Measurements from ENCODE around the gene TMEM31.
"Not testable (repeated sequence)": the region's sequence is repeated elsewhere in the genome, so short reads cannot be mapped to it uniquely, and the experiment has no call there.

Gene TMEM31

DNA sequence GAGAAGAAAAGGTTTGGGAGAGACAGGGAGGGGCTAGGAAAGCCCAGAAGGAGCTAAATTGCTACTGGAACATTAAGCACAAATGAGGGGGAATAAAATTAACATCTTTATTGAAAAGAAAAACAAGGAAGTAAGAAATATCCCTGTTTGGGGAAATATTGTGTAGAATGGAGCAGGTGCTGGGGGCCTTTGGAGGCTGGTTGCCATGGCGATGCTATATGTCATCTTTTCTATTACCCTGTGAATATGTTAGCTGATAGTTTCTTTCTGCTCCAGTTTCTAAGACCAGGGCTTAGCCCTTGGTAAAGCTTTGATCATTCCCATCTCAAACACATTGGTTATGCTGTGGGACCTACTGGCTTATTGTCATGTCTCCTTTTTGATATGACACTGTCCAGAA lies 28.7 kb downstream of the TMEM31 start:
- DNase-seq: no peak
- Mint-ChIP-seq H3K27me3 (no peaks in the 10 kb centered on the region), H3K9me3 (no peaks in the 10 kb centered on the region), H3K27ac (no peak overlapping the region), H3K4me1 (peaks cover 2% of the 10 kb centered on the region), H3K36me3 (ENCODE audit: low read depth) (no peaks in the 10 kb centered on the region), H3K4me3 (no peak overlapping the region)
- ATAC-seq: no peak

DNA sequence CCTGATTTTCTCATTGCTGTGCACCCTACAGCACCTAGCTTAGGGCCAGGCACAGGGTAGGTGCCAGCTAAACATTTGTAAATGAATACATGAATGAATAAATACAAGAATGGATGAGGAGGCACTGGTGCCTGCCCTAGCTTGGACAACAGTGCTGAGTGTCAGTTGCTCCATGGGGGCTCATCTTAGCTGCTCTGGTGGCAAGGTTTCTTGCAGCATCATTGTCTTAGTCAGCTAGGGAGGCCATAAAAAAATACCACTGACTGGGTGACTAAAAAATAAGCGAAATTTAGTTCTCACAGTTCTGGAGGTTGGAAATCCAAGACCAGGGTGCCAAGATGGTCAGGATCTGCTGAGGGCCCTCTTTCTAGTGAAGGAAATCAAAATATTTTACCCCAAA lies 31.2 kb downstream of the TMEM31 start:
- H3K27ac Mint-ChIP-seq: no peak overlapping the region
- DNase-seq: no peak
- no peaks in the 10 kb centered on the region for H3K9me3 Mint-ChIP-seq
- no peak for ATAC-seq
- H3K36me3 Mint-ChIP-seq (ENCODE audit: low read depth): no peaks in the 10 kb centered on the region
- H3K4me3 Mint-ChIP-seq: no peak overlapping the region
- H3K27me3 Mint-ChIP-seq: no peaks in the 10 kb centered on the region
- H3K4me1 Mint-ChIP-seq: no peaks in the 10 kb centered on the region

DNA sequence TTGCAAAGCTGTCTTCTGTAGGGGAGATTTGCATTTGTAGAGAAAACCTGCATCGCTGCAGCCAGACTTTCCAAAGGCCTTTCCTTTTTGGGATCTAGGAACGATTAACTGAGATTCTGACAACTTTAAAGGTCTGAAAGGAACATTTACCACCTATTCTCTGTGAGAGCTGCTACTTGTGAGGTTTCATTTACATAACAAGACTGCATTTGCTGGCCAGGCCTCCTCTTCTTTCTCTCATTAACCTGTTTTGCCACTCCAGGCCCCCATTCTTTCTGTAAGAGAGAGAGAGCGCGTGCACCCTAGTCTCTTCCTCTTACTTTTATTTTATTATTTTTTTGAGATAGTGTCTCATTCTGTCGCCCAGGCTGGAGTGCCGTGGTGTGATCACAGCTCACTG lies 31.6 kb downstream of the TMEM31 start:
- Mint-ChIP-seq H3K27ac (no peak overlapping the region), H3K9me3 (no peaks in the 10 kb centered on the region), H3K4me1 (no peaks in the 10 kb centered on the region), H3K27me3 (no peaks in the 10 kb centered on the region), H3K36me3 (ENCODE audit: low read depth) (no peaks in the 10 kb centered on the region), H3K4me3 (no peak overlapping the region)
- ATAC-seq (no peak), DNase-seq (no peak)

DNA sequence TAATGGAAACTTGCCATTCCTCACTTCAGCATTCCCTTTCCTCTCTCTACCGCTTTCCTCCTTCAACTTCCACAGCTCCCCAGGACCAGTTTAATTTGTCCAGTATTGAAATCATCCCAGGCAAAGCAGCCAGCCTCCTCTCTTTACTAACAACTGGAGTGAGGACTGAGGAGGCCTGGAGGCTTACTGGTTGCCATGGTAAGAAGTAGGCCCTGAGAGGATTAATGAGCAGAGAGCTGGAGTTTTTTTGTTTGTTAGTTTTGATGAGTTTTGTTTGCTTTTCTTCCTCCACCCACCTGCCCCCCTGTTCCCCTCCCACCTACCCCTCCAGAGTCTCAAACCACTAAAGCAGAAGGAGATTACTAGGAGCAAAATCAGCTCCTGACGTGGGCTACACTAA lies 36.5 kb downstream of the TMEM31 start:
- Mint-ChIP-seq H3K4me3 (no peak overlapping the region), H3K27me3 (no peaks in the 10 kb centered on the region), H3K9me3 (no peaks in the 10 kb centered on the region), H3K27ac (no peak overlapping the region), H3K4me1 (no peaks in the 10 kb centered on the region), H3K36me3 (ENCODE audit: low read depth) (no peaks in the 10 kb centered on the region)
- no peak for ATAC-seq
- no peak for DNase-seq

DNA sequence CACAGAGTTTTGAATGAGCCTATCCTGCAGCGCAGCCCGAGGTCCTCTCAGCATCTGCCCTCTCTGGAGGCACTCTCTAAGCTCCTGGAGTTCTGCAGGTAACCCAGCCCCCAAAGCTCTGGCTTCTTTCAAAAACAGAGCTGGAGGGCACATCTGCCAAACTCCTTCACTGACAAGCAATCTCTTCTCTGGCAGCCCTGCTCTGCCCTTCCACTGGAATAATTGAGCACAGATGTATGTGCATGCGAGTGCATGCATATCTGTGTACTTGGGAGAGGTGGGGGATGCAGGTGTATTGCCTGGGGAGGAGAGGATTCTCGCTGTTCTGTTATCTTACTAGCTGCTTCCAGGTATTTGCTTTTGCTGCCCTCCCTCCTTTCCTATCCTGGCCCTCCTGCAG lies 43.7 kb downstream of the TMEM31 start:
- H3K36me3 Mint-ChIP-seq (ENCODE audit: low read depth): no peaks in the 10 kb centered on the region
- peaks cover 7% of the 10 kb centered on the region for H3K9me3 Mint-ChIP-seq

DNA sequence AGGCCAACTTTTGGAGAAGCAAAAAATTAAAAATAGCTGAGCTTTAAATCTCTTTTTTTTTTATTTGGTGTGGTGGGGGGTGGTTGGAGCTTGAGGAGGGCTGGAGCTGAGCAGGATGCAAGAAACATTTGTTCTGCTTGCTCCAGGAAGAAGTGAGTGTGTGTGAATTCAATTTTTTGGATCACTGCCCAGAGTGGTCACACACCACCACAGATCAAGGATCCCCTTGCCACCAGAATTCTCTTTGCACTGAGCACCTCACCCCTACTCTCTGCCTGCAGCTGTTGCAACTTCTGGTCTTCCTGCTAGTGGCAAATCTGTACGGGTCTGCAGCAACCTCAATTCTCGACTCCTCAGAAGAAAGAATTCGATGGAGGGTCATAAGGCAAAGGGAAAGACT lies 46.0 kb downstream of the TMEM31 start:
- Mint-ChIP-seq H3K4me3 (no peak overlapping the region), H3K27ac (no peak overlapping the region), H3K9me3 (peaks cover 7% of the 10 kb centered on the region), H3K27me3 (no peaks in the 10 kb centered on the region), H3K36me3 (ENCODE audit: low read depth) (no peaks in the 10 kb centered on the region), H3K4me1 (no peaks in the 10 kb centered on the region)
- no peak for DNase-seq
- no peak for ATAC-seq

More for the DNA sequence above, 43.7 kb downstream of the TMEM31 start:
- H3K27ac Mint-ChIP-seq: no peak overlapping the region
- ATAC-seq (no peak), DNase-seq (no peak)
- no peaks in the 10 kb centered on the region for H3K4me1 Mint-ChIP-seq
- H3K27me3 Mint-ChIP-seq: no peaks in the 10 kb centered on the region
- H3K4me3 Mint-ChIP-seq: no peak overlapping the region

DNA sequence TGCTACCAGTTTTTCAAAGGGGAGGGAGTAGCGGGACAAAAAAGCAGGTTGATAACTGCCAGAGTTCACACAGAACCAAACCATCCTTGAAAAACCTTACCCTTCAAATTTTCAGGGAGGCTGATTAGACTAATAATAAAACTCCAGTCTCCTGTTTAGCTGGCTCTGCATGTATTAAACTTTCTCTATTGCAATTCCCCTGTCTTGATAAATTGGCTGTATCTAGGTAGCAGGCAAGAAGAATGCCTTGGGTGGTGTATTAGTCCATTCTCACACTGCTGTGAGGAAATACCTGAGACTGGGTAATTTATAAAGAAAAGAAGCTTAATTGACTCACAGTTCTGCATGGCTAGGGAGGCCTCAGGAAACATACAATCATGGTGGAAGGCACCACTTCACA lies 47.8 kb downstream of the TMEM31 start:
- Mint-ChIP-seq H3K27me3 (no peaks in the 10 kb centered on the region), H3K36me3 (ENCODE audit: low read depth) (no peaks in the 10 kb centered on the region), H3K4me1 (no peaks in the 10 kb centered on the region), H3K27ac (no peak overlapping the region), H3K4me3 (no peak overlapping the region), H3K9me3 (peaks cover 7% of the 10 kb centered on the region)
- ATAC-seq (no peak), DNase-seq (no peak)

DNA sequence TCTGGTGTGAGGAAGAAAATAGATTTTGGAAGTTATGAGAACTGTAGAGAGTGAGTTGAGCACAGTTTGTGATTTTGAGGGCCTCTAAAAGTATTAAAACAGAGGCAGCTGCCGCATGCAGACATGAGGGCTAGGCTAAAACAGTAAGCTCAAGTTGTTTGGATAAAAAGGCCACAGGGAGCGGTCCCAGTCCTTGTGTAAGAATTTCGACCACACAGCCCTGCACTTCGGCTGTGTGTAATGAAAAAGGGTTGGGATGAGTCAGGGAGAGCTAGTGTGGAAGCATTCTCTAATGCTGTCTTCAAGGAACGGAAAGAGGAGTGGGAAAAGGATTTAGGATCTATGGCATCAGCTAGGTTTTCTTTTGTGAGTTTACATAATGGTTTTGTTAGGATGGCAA lies 52.8 kb downstream of the TMEM31 start:
- not testable (repeated sequence) for H3K27ac Mint-ChIP-seq; H3K4me3 Mint-ChIP-seq; H3K9me3 Mint-ChIP-seq; H3K36me3 Mint-ChIP-seq (ENCODE audit: low read depth); DNase-seq; ATAC-seq; H3K4me1 Mint-ChIP-seq; H3K27me3 Mint-ChIP-seq
